H1 (cell line): Measurements from ENCODE around the gene MCMBP. TPM values are rescaled to one million over a fixed set of nuclear protein-coding genes. Genes with fewer than 3 reads are reported as not detected.

Experiments used
- CTCF ChIA-PET: fragments of 300-600 bp; sonication (Branson Sonifier 250); formaldehyde crosslinking; loops from one replicate; lab custom pipeline; 2021; ENCODE audit not compliant: partially characterized antibody; lab: Charles Lee
- POLR2A ChIA-PET: fragments of 300-600 bp; sonication (Branson Sonifier 250); formaldehyde crosslinking; loops from one replicate; lab custom pipeline; 2021; ENCODE audit warnings: inconsistent platforms; ENCODE audit not compliant: partially characterized antibody; lab: Charles Lee
- DNase-seq, 2 experiments: peaks; one replicate each; pipeline versions ENCODE4 v3.0.0 to v3.0.0-alpha.2; 2010 to 2022; ENCODE audit warnings: low spot score in 2 of 2, low read depth in 1 of 2, mixed read lengths in 1 of 2
- FAIRE-seq: peaks from 2 replicates; lab custom pipeline; 2011; peaks lifted over from hg19 to GRCh38; lab: Jason Lieb, UNC
- H2AFZ ChIP-seq: 2 replicates; pipeline ENCODE4 v1.8.1; 2012; ENCODE audit warnings: low read length, inconsistent platforms
- H2AK5ac ChIP-seq: 2 replicates; pipeline ENCODE4 v1.6.1; 2013; ENCODE audit warnings: low read depth, low read length
- H2BK120ac ChIP-seq: replicated peaks from 2 replicates; pipeline ENCODE3; 2013; ENCODE audit warnings: low read depth, low read length, inconsistent platforms
- H2BK12ac ChIP-seq: 2 replicates; pipeline ENCODE4 v1.6.1; 2013; ENCODE audit warnings: low read depth, low read length
- H2BK15ac ChIP-seq: 2 replicates; pipeline ENCODE4 v1.6.1; 2013; ENCODE audit warnings: low read length
- H2BK20ac ChIP-seq: 2 replicates; pipeline ENCODE4 v1.6.1; 2013; ENCODE audit warnings: low read length
- H2BK5ac ChIP-seq: 2 replicates; pipeline ENCODE4 v1.6.1; 2013; ENCODE audit warnings: low read depth, low read length
- H3K14ac ChIP-seq: 2 replicates; pipeline ENCODE4 v1.6.1; 2013; ENCODE audit warnings: inconsistent platforms; ENCODE audit not compliant: insufficient read length
- H3K18ac ChIP-seq: 2 replicates; pipeline ENCODE4 v1.6.1; 2013; ENCODE audit warnings: low read length; ENCODE audit errors: extremely low read depth
- H3K23ac ChIP-seq: 2 replicates; pipeline ENCODE4 v1.6.1; 2013; ENCODE audit warnings: inconsistent platforms; ENCODE audit not compliant: insufficient read length
- H3K23me2 ChIP-seq: 2 replicates; pipeline ENCODE4 v1.6.1; 2013; ENCODE audit warnings: low read depth, low read length
- H3K27ac ChIP-seq: 2 replicates; pipeline ENCODE4 v1.6.1; 2011; ENCODE audit warnings: low read depth, low read length, inconsistent platforms
- H3K27me3 ChIP-seq, 4 experiments: replicated peaks in 1 of 4; 1 replicate in 1 of 4; 2 replicates in 3 of 4; pipeline versions ENCODE4 v1.6.1 to v1.8.1; 2011 to 2013; ENCODE audit warnings: low read length in 3 of 4, mild to moderate bottlenecking in 3 of 4, inconsistent platforms in 2 of 4, mixed read lengths in 2 of 4, moderate library complexity in 1 of 4; ENCODE audit not compliant: control insufficient read depth in 3 of 4, insufficient read depth in 3 of 4; ENCODE audit errors: extremely low read depth in 1 of 4
- H3K36me3 ChIP-seq, 4 experiments: 2 replicates each; pipeline versions ENCODE4 v1.6.1 to v1.8.1; 2011 to 2013; ENCODE audit warnings: mild to moderate bottlenecking in 4 of 4, low read length in 3 of 4, moderate library complexity in 2 of 4, control low read depth in 1 of 4, inconsistent platforms in 1 of 4; ENCODE audit not compliant: insufficient read depth in 4 of 4, control insufficient read depth in 2 of 4
- H3K4ac ChIP-seq: replicated peaks from 2 replicates; pipeline ENCODE3; 2013; ENCODE audit warnings: low read length, low read depth, mixed read lengths, inconsistent platforms; ENCODE audit not compliant: insufficient read length
- H3K4me1 ChIP-seq, 4 experiments: replicated peaks in 1 of 4; 1 replicate in 1 of 4; 2 replicates in 3 of 4; pipeline versions ENCODE4 v1.6.1 to v1.8.1; 2011 to 2013; ENCODE audit warnings: low read length in 3 of 4, inconsistent platforms in 2 of 4, mixed read lengths in 1 of 4; ENCODE audit not compliant: insufficient read depth in 4 of 4, control insufficient read depth in 3 of 4
- H3K4me2 ChIP-seq, 2 experiments: 2 replicates each; pipeline versions ENCODE4 v1.6.1 to v1.8.1; 2011 to 2013; ENCODE audit warnings: low read depth in 2 of 2, low read length in 2 of 2, control low read depth in 1 of 2, inconsistent platforms in 1 of 2, mild to moderate bottlenecking in 1 of 2; ENCODE audit not compliant: insufficient read depth in 1 of 2
- H3K4me3 ChIP-seq, 4 experiments: fragments of 200-600, 300-600 bp in 1 of 4; sonication (generic), shearing (Covaris generic), sonication (Bioruptor Twin) in 1 of 4; 2 replicates each; pipeline versions ENCODE4 v1.5.1 to v1.8.1; 2011 to 2016; ENCODE audit warnings: low read length in 4 of 4, low read depth in 3 of 4, control low read depth in 2 of 4, inconsistent platforms in 2 of 4, mild to moderate bottlenecking in 2 of 4, mixed read lengths in 1 of 4, moderate library complexity in 1 of 4; ENCODE audit not compliant: insufficient read depth in 2 of 4; ENCODE audit errors: extremely low read depth in 1 of 4
- H3K56ac ChIP-seq: replicated peaks from 2 replicates; pipeline ENCODE3; 2013; ENCODE audit warnings: low read depth, mild to moderate bottlenecking, mixed read lengths, low read length, inconsistent platforms; ENCODE audit not compliant: insufficient read length
- H3K79me1 ChIP-seq: 2 replicates; pipeline ENCODE4 v1.6.1; 2013; ENCODE audit warnings: low read depth, low read length, control low read depth
- H3K79me2 ChIP-seq, 2 experiments: 2 replicates each; pipeline versions ENCODE4 v1.6.1 to v1.8.1; 2012 to 2013; ENCODE audit warnings: low read length in 2 of 2, mild to moderate bottlenecking in 2 of 2, inconsistent platforms in 1 of 2; ENCODE audit not compliant: insufficient read depth in 2 of 2, control insufficient read depth in 1 of 2
- H3K9ac ChIP-seq, 4 experiments: replicated peaks in 1 of 4; 1 replicate in 1 of 4; 2 replicates in 3 of 4; pipeline versions ENCODE4 v1.6.1 to v1.8.1; 2011 to 2013; ENCODE audit warnings: low read depth in 3 of 4, low read length in 3 of 4, control low read depth in 2 of 4, mild to moderate bottlenecking in 2 of 4, moderate library complexity in 2 of 4, inconsistent platforms in 1 of 4; ENCODE audit errors: extremely low read depth in 1 of 4
- H3K9me3 ChIP-seq, 2 experiments: 2 replicates each; pipeline versions ENCODE4 v1.6.1 to v1.8.1; 2012 to 2013; ENCODE audit warnings: mild to moderate bottlenecking in 2 of 2, moderate library complexity in 2 of 2, control low read depth in 1 of 2, inconsistent platforms in 1 of 2, low read depth in 1 of 2, low read length in 1 of 2, mixed read lengths in 1 of 2; ENCODE audit not compliant: insufficient read depth in 2 of 2
- H4K20me1 ChIP-seq, 2 experiments: replicated peaks in 1 of 2; 2 replicates each; pipeline versions ENCODE3 to v1.8.1; 2011 to 2013; ENCODE audit warnings: inconsistent platforms in 2 of 2, low read length in 2 of 2, mild to moderate bottlenecking in 1 of 2; ENCODE audit not compliant: insufficient read depth in 2 of 2, control insufficient read depth in 1 of 2
- H4K5ac ChIP-seq: 2 replicates; pipeline ENCODE4 v1.6.1; 2013; ENCODE audit warnings: low read length, low read depth, mixed read lengths, inconsistent platforms; ENCODE audit not compliant: insufficient read length
- H4K8ac ChIP-seq: 2 replicates; pipeline ENCODE4 v1.8.0; 2013; ENCODE audit warnings: mild to moderate bottlenecking, moderate library complexity, low read length, inconsistent platforms; ENCODE audit not compliant: insufficient read depth; ENCODE audit errors: extremely low read depth
- H4K91ac ChIP-seq: replicated peaks from 2 replicates; pipeline ENCODE3; 2013; ENCODE audit warnings: low read length, mixed read lengths, inconsistent platforms; ENCODE audit not compliant: insufficient read length
- ATF3 ChIP-seq: IDR thresholded peaks from 2 replicates; pipeline ENCODE4 v1.6.1; 2011; ENCODE audit warnings: low read depth, mild to moderate bottlenecking, low read length; ENCODE audit not compliant: insufficient read depth
- CREB1 ChIP-seq: IDR thresholded peaks from 2 replicates; pipeline ENCODE4 v1.6.1; 2012; ENCODE audit warnings: inconsistent platforms
- E2F6 ChIP-seq: IDR thresholded peaks from 2 replicates; pipeline ENCODE4 v1.6.1; 2012; ENCODE audit warnings: inconsistent platforms
- EGR1 ChIP-seq: IDR thresholded peaks from 2 replicates; pipeline ENCODE4 v1.6.1; 2011; ENCODE audit warnings: low read depth, low read length, borderline replicate concordance
- EZH2 ChIP-seq: fragments of 200-600 bp; sonication (generic); IDR thresholded peaks from 2 replicates; pipeline ENCODE4 v1.7.1; 2012; ENCODE audit warnings: low read depth, mild to moderate bottlenecking, moderate library complexity, low read length, inconsistent platforms; ENCODE audit not compliant: severe bottlenecking
- FOSL1 ChIP-seq: IDR thresholded peaks from 2 replicates; pipeline ENCODE4 v1.6.1; 2011; ENCODE audit warnings: mild to moderate bottlenecking, low read depth, low read length, moderate library complexity; ENCODE audit not compliant: insufficient read depth
- POU5F1 ChIP-seq: IDR thresholded peaks from 2 replicates; pipeline ENCODE4 v1.6.1; 2011; ENCODE audit warnings: low read depth, mild to moderate bottlenecking, low read length, moderate library complexity
- RFX5 ChIP-seq: IDR thresholded peaks from 2 replicates; pipeline ENCODE4 v1.6.1; 2011; ENCODE audit warnings: low read depth, low read length, improper control_type of control experiment, borderline replicate concordance
- SIRT6 ChIP-seq: IDR thresholded peaks from one replicate; pipeline ENCODE4 v1.7.1; 2012; ENCODE audit warnings: low read length, inconsistent platforms
- SUZ12 ChIP-seq: fragments of 200-600 bp; sonication (generic); IDR thresholded peaks from 2 replicates; pipeline ENCODE4 v1.6.1; 2012; ENCODE audit warnings: mild to moderate bottlenecking, inconsistent platforms, low read length, moderate library complexity, mixed read lengths
- TEAD4 ChIP-seq: IDR thresholded peaks from 2 replicates; pipeline ENCODE4 v1.6.1; 2012; ENCODE audit warnings: low read depth, low read length, inconsistent platforms, mixed read lengths
- WGBS, 2 experiments: shearing (Covaris generic) in 1 of 2; methylation state at CpG; one replicate each; pipeline versions ENCODE4 v1.1.6 to v1.1.7; 2013 to 2015; ENCODE audit warnings: low lambda C conversion rate in 2 of 2, mixed read lengths in 2 of 2, inconsistent platforms in 1 of 2, low coverage in 1 of 2, missing lambda C conversion rate in 1 of 2; ENCODE audit not compliant: insufficient replicate concordance in 2 of 2, insufficient coverage in 1 of 2, insufficient read length in 1 of 2; ENCODE audit errors: extremely low coverage in 1 of 2, missing lambda C conversion rate in 1 of 2; 5-methylcytosine and 5-hydroxymethylcytosine counted together
- polyA plus RNA-seq, 7 experiments: library from polyadenylated mRNA; depleted of rRNA in 3 of 7; stranded (reverse) in 5 of 7; unstranded in 2 of 7; fragments of >200 nt in 5 of 7; fragments of 200-250 nt in 2 of 7; gene quantifications; 1 replicate in 5 of 7; 2 replicates in 1 of 7; 4 replicates in 1 of 7; pipeline versions ENCODE4 v1.2.1 to v1.2.3, GENCODE V29; 2011 to 2013; ENCODE audit warnings: missing spikeins in 2 of 7, mixed read lengths in 2 of 7
- total RNA-seq: library from RNA; stranded (reverse); fragmentation: NEBNext Ultra II Directional; extraction: Animal tissue kit (Norgen Biotek cat#: 25700); gene quantifications from 2 replicates; pipeline ENCODE4 v1.2.1, GENCODE V29; 2021

Gene MCMBP
- total and polyA plus RNA-seq, 2 of the 8 experiments (the other 6 are each of a cell fraction or from before 2014, with no cell fraction given), result 67.3 to 81.7 TPM

- FAIRE-seq, result no peak
- CTCF ChIA-PET, result interaction anchor here (0.7 to 1.7 kb wide), 4 partner anchors 25 to 210 kb away, joined by 3 to 6 read pairs (median 3); partner anchors contain the start of gene MCMBP
- TF ChIP-seq E2F6 (no peak), EGR1 (no peak), FOSL1 (no peak), SUZ12 (no peak), ATF3 (no peak), SIRT6 (no peak), RFX5 (no peak), EZH2 (no peak), CREB1 (no peak), POU5F1 (no peak), TEAD4 (no peak)
These were observed 24.5 kb upstream of the MCMBP start for GRCh38 chr10:119896937-119897770.

More at GRCh38 chr10:119896937-119897770, 24.5 kb upstream of the MCMBP start:
- Histone ChIP-seq H3K9me3 (no peaks in the 10 kb centered on the region), H3K14ac (no peak overlapping the region), H3K4me3 (no peak overlapping the region), H3K36me3 (peaks cover 2 to 18% (median 10%) of the 10 kb centered on the region in 4 experiments), H3K9ac (no peak overlapping the region), H4K91ac (no peak overlapping the region), H4K8ac (no peak overlapping the region), H3K79me1 (peaks cover 23% of the 10 kb centered on the region), H2BK12ac (no peak overlapping the region), H3K23me2 (peaks cover 2% of the 10 kb centered on the region), H2AK5ac (no peak overlapping the region), H4K5ac (no peak overlapping the region), H3K79me2 (peaks cover 29 to 85% of the 10 kb centered on the region in 2 experiments), H3K27ac (no peak overlapping the region), H3K56ac (no peak overlapping the region), H3K4me2 (no peak overlapping the region), H2BK120ac (no peak overlapping the region), H3K27me3 (no peaks in the 10 kb centered on the region), H2BK15ac (no peak overlapping the region), H3K18ac (no peak overlapping the region), H3K4me1 (peaks cover 0 to 4% (median 0%) of the 10 kb centered on the region in 4 experiments; a peak in 2 of 7 replicates), H2BK20ac (no peak overlapping the region), H4K20me1 (peaks cover 0 to 10% of the 10 kb centered on the region in 2 experiments), H2BK5ac (no peak overlapping the region), H2AFZ (no peak overlapping the region), H3K23ac (no peak overlapping the region), H3K4ac (no peak overlapping the region)
- DNase-seq, result no peak
- POLR2A ChIA-PET, result interaction anchor here (0.9 to 1.2 kb wide), 2 partner anchors 9 to 13 kb away, joined by 3 read pairs; no protein-coding TSS in a partner anchor
- WGBS, 2 experiments, result 94% methylated on average over 9 of the region's 9 CpGs; no CpG with 5 or more reads in 1 of the 2 experiments
